SK-N-MC (cell line): ENCODE measurements around the gene ACSS2.

Experiments
- EZH2 ChIP-seq: fragments of 200-600 bp; sonication (generic); IDR thresholded peaks from one replicate; pipeline ENCODE4 v1.6.1; 2017; ENCODE audit warnings: antibody characterized with exemption
- POLR2AphosphoS5 ChIP-seq: IDR thresholded peaks from 2 replicates; pipeline ENCODE4 v1.6.1; 2012; ENCODE audit warnings: mild to moderate bottlenecking, low read depth, low read length, borderline replicate concordance

GRCh38 chr20:34862724-34863123, 13.7 kb upstream of the ACSS2 start:
- TF ChIP-seq POLR2AphosphoS5 = no peak
- no peak for TF ChIP-seq EZH2
